Measurements from ENCODE around the gene SLC6A5. TPM values are rescaled to one million over a fixed set of nuclear protein-coding genes. Genes with fewer than 3 reads are reported as not detected.

The SLC6A5 gene
- total and polyA plus RNA-seq, 2 donors (not counting 3 experiments of a cell fraction or from before 2014, with no cell fraction given), result not detected

GRCh38 chr11:20604864-20605601 is 5.6 kb downstream of the SLC6A5 start:
- intact Hi-C loops (cut with micrococcal nuclease), result loop anchor here (10.0 kb wide), 1 partner anchor 440 kb away; the partner anchor contains the start of gene DBX1
- dilution Hi-C loops (cut with MboI; ENCODE audit: extremely low pct_ligation_motif_present, low sequenced_read_pairs), result no loop called here
- no peaks in the 10 kb centered on the region for H3K9me1 ChIP-seq (replicated peaks; ENCODE audit: control insufficient read depth, extremely low read depth, insufficient read depth, low read length)
- no peak overlapping the region for H3K9ac ChIP-seq (replicated peaks; ENCODE audit: extremely low read depth, insufficient read depth, low read length)
- DNase-seq (ENCODE audit: low read depth, low spot score) (no peak), FAIRE-seq (no peak)
- ChIA-PET POLR2A (no interaction called here), CTCF (no interaction called here)
- H4K20me1 ChIP-seq (replicated peaks; ENCODE audit: control insufficient read depth, extremely low read depth, insufficient read depth, low read length), result no peaks in the 10 kb centered on the region
- H3K79me2 ChIP-seq (ENCODE audit: control insufficient read depth, insufficient read depth, low read length), result no peaks in the 10 kb centered on the region
- H3K27me3 ChIP-seq (ENCODE audit: control insufficient read depth in 2 of 2, insufficient read depth in 2 of 2, low read length in 2 of 2), result peaks cover 63 to 88% of the 10 kb centered on the region in 2 experiments
- H3K4me1 ChIP-seq (ENCODE audit: control insufficient read depth, extremely low read depth, insufficient read depth, low read length), result no peaks in the 10 kb centered on the region
- H3K4me3 ChIP-seq (replicated peaks in 1 of 3; ENCODE audit: insufficient read depth in 1 of 3, low read depth in 1 of 3, low read length in 3 of 3), result no peak overlapping the region
- TF ChIP-seq FOS (IDR thresholded peaks at IDR 0.05; ENCODE audit: borderline replicate concordance, insufficient read depth, low read length) (no peak), EZH2 (IDR thresholded peaks at IDR 0.05; ENCODE audit: borderline replicate concordance, low read depth, low read length, severe bottlenecking) (peak; percentile 90)
- H3K27ac ChIP-seq (ENCODE audit: insufficient read depth, low read depth, low read length), result no peak overlapping the region
- H3K36me3 ChIP-seq (ENCODE audit: control insufficient read depth in 2 of 2, extremely low read depth in 1 of 2, insufficient read depth in 2 of 2, low read length in 2 of 2), result no peaks in the 10 kb centered on the region
- no peak overlapping the region for H2AFZ ChIP-seq (ENCODE audit: low read depth, low read length)
- no TSS peak for BruUV-seq (replicated peaks)
- no peaks in the 10 kb centered on the region for H3K9me3 ChIP-seq (replicated peaks; ENCODE audit: control insufficient read depth, insufficient read depth, low read length)
- H3K4me2 ChIP-seq (ENCODE audit: insufficient read depth, low read length), result no peak overlapping the region

- H3K27me3 ChIP-seq (ENCODE audit: control insufficient read depth in 2 of 2, insufficient read depth in 2 of 2, low read length in 2 of 2), result peaks cover 62 to 82% of the 10 kb centered on the region in 2 experiments
- no peak for TF ChIP-seq MAX (IDR thresholded peaks at IDR 0.05; ENCODE audit: insufficient read depth, insufficient read length)
- no peak for TF ChIP-seq GATA2 (IDR thresholded peaks at IDR 0.05; ENCODE audit: insufficient read depth, insufficient read length, low read depth, low read length)
- TF ChIP-seq POLR2AphosphoS5 (IDR thresholded peaks at IDR 0.05; ENCODE audit: insufficient read depth, low read depth, low read length), result no peak
- no peak for TF ChIP-seq CTCF (IDR thresholded peaks at IDR 0.05; ENCODE audit: extremely low read depth in 1 of 2, insufficient read depth in 1 of 2, low read depth in 1 of 2, low read length in 2 of 2)
- no peak for TF ChIP-seq MYC (IDR thresholded peaks at IDR 0.05; ENCODE audit: low read depth, low read length)
- TF ChIP-seq FOS (IDR thresholded peaks at IDR 0.05; ENCODE audit: borderline replicate concordance, insufficient read depth, low read length), result no peak
- no peak for TF ChIP-seq EZH2 (IDR thresholded peaks at IDR 0.05; ENCODE audit: borderline replicate concordance, low read depth, low read length, severe bottlenecking)
- TF ChIP-seq JUN (IDR thresholded peaks at IDR 0.05; ENCODE audit: borderline replicate concordance, insufficient read depth, insufficient read length, low read depth), result no peak
- H3K9ac ChIP-seq (replicated peaks; ENCODE audit: extremely low read depth, insufficient read depth, low read length), result no peak overlapping the region
- DNase-seq (ENCODE audit: low read depth, low spot score) (no peak), FAIRE-seq (no peak)
- dilution Hi-C loops (cut with MboI; ENCODE audit: extremely low pct_ligation_motif_present, low sequenced_read_pairs), result no loop called here
- H3K4me1 ChIP-seq (ENCODE audit: control insufficient read depth, extremely low read depth, insufficient read depth, low read length), result no peaks in the 10 kb centered on the region
- H2AFZ ChIP-seq (ENCODE audit: low read depth, low read length), result no peak overlapping the region
- H3K79me2 ChIP-seq (ENCODE audit: control insufficient read depth, insufficient read depth, low read length), result no peaks in the 10 kb centered on the region
- no TSS peak for BruUV-seq (replicated peaks)
- no peak overlapping the region for H3K4me3 ChIP-seq (replicated peaks in 1 of 3; ENCODE audit: insufficient read depth in 1 of 3, low read depth in 1 of 3, low read length in 3 of 3)
- H3K9me3 ChIP-seq (replicated peaks; ENCODE audit: control insufficient read depth, insufficient read depth, low read length), result no peaks in the 10 kb centered on the region
- no peaks in the 10 kb centered on the region for H4K20me1 ChIP-seq (replicated peaks; ENCODE audit: control insufficient read depth, extremely low read depth, insufficient read depth, low read length)
- POLR2A ChIA-PET, result no interaction called here
- CTCF ChIA-PET, result no interaction called here
- H3K9me1 ChIP-seq (replicated peaks; ENCODE audit: control insufficient read depth, extremely low read depth, insufficient read depth, low read length), result no peaks in the 10 kb centered on the region
- H3K36me3 ChIP-seq (ENCODE audit: control insufficient read depth in 2 of 2, extremely low read depth in 1 of 2, insufficient read depth in 2 of 2, low read length in 2 of 2), result no peaks in the 10 kb centered on the region
- H3K27ac ChIP-seq (ENCODE audit: insufficient read depth, low read depth, low read length), result no peak overlapping the region
- no peak overlapping the region for H3K4me2 ChIP-seq (ENCODE audit: insufficient read depth, low read length)
- intact Hi-C loops (cut with micrococcal nuclease), result loop anchor here (10.0 kb wide), 1 partner anchor 441 kb away; the partner anchor contains the start of gene DBX1
Observed at GRCh38 chr11:20605602-20606091, 6.2 kb downstream of the SLC6A5 start.

Measured in endothelial cell of umbilical vein (primary cell).